ENCODE results near the gene KLHDC1. TPM values are rescaled to one million over a fixed set of nuclear protein-coding genes. Genes with fewer than 3 reads are reported as not detected.
"Not testable (repeated sequence)": the region's sequence is repeated elsewhere in the genome, so short reads cannot be mapped to it uniquely, and the experiment has no call there.

KLHDC1 gene
- total RNA-seq, 1 donor from 2014 or later = 2.5 TPM

DNA sequence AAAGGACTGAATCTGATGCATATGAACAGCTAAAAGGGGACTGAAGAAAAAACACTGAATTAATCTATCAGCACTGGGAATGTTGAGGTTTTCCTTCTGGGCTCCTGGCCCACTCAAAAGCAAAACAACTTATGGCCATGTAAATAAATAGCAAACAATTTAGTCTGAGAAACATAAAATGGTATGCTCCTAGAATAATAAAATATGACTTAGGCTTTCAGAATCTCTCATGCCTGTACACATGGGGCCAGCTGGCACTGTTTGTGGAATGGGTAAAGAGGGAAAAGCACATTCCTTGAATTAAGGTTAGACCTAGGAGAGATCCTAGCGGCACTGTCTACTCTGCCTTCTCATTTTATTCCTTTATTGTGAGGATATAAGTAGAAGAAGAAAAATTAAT, 81.2 kb downstream of the KLHDC1 start:
- intact Hi-C loops (cut with micrococcal nuclease) = loop anchor here (10.0 kb wide), 1 partner anchor 61 kb away; no protein-coding TSS in a partner anchor

DNA sequence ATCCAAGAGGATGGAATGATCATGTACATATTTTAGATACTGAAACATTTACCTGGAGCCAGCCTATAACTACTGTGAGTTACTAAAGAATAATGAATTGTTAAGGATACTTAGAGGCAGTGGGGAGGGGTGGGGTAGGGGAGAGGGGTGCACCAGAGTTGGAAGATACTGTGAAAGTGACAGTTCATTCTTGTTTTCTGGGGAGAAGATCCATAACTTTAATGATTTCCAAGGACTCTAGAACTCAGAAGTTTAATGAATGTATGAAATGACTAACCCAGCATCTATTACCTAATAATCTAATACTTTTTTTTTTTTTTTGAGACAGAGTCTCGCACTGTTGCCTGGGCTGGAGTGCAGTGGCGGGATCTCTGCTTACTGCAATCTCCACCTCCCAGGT, 85.5 kb downstream of the KLHDC1 start:
- intact Hi-C loops (cut with micrococcal nuclease) = loop anchor here (10.0 kb wide), 1 partner anchor 56 kb away; no protein-coding TSS in a partner anchor

DNA sequence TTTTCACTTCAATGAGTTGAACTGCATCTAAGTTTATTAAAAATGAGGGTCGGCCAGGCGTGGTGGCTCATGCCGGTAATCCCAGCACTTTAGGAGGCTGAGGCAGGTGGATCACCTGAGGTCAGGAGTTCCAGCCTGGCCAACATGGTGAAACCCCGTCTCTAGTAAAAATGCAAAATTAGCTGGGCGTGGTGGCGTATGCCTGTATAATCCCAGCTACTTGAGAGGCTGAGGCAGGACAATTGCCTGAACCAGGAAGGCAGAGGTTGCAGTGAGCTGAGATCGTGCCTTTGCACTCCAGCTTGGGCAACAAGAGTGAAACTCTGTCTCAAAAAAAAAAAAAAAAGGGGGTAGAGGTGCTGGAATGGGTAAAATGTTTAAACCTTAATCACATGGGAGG, 88.1 kb downstream of the KLHDC1 start:
- intact Hi-C loops (cut with micrococcal nuclease) = not testable (repeated sequence)

DNA sequence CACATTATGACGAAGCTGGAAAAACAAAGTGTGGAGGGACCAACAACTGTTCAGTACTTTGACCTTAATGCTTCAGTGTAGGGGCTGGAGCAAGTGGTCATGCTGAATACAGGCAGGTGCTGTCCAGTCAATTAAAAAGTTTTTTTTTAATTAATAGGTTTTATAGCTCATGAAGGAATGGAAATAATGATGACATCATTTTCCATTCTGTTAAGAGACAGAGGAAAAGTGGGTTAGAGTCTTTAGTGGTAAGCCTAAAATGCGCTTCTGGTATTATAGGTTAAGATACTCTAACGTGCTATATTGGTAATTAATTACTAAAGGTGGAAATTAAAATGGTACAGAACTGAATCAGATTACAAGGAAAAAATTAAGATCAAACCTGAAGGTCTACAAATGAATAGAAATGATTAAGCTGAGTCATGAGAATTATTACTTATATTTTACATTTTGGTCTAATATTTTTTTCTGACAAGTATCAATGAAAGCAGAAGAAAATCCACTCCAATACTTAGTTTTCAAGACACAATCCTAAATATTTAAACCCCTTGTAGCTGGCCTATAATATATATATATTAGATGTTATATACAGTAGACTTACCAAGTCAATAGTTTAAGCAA, 90.6 kb downstream of the KLHDC1 start:
- intact Hi-C loops (cut with micrococcal nuclease) = no loop called here

DNA sequence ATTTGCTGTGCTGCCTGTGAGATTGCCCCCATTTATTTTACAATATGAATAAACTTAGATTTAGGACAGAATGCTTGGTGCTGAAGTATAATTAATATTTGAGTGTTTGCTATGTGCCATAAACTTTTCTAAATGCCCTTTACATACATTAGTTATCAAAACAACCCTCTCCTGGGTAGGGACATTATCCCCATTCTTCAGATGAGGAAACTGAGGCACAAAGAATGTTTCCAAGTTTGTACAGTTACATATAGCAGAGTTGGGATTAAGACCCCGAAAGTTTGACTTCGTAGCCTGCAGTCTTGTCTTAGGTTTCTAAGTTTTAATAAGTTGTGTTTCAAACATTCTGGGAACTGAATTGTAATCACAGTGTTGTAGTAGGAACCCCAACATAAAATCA, 93.4 kb downstream of the KLHDC1 start:
- intact Hi-C loops (cut with micrococcal nuclease) = no loop called here

DNA sequence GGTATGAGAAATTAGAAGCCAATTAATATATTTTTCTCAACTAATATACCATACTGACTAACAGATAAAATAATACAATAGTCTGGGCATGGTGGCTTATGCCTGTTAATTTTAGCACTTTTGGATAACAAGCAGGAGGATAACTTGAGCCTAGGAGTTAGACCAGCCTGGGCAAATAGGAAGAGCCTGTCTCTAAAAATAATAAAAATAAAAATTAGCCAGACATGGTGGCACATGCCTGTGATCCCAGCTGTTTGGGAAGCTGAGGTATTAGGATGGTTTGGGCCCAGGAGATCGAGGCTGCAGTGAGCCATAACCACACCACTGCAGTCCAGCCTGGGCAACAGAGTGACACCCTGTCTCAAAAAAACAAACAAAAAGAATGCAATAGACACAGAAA, 99.7 kb downstream of the KLHDC1 start:
- intact Hi-C loops (cut with micrococcal nuclease) = no loop called here

DNA sequence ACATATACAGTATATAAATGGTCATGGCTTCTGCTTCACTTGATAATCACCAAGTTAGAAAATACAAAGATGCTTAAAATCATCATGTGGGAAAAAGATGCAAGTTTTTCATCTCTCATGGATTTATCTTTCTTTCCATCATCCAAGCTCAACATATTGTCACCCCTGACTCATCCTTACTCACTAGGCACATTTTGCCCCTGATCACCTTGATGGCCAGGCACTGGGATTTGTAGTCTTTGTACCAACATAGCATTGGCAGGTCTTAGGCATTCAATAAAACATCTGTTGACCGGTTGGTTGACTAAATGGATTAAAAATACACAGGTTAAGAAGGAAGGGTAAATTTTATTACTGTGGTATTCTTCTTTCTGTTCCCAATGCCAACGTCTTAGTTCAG, 103.1 kb downstream of the KLHDC1 start:
- intact Hi-C loops (cut with micrococcal nuclease) = no loop called here

Other genes starting within 250 kb of the KLHDC1 start
- 1,725 and 1,787 TPM in 2 replicates for gene RPS29, start 106.7 kb upstream of the KLHDC1 start, total RNA-seq
- 36.0 and 42.0 TPM in 2 replicates for gene LRR1, start 94.2 kb upstream of the KLHDC1 start, total RNA-seq
- gene RPL36AL, start 72.5 kb upstream of the KLHDC1 start, total RNA-seq = 228 and 234 TPM in 2 replicates
- 77.3 and 83.8 TPM in 2 replicates for gene MGAT2, start 72.3 kb upstream of the KLHDC1 start, total RNA-seq
- 6.3 and 7.3 TPM in 2 replicates for gene DNAAF2, start 57.9 kb upstream of the KLHDC1 start, total RNA-seq
- 23.9 and 25.5 TPM in 2 replicates for gene POLE2, start 4.9 kb upstream of the KLHDC1 start, total RNA-seq
- gene KLHDC2, start 75.0 kb downstream of the KLHDC1 start, total RNA-seq = 27.9 and 31.6 TPM in 2 replicates
- gene NEMF, start 159.7 kb downstream of the KLHDC1 start, total RNA-seq = 94.7 and 98.0 TPM in 2 replicates
- gene ARF6, start 200.0 kb downstream of the KLHDC1 start, total RNA-seq = 188 TPM in 2 replicates

All from T-helper 1 cell treated with Interleukin-12 subunit alpha and Interleukin-12 subunit beta and Interleukin-4 antibody, amounts not matched to agents 30 ng/mL and 1 ng/mL, for 36 hours (primary cell).